Gastrocnemius medialis (tissue), 4 donors: ENCODE measurements around the gene ADAMTS20.

ENCODE experiments used
- CTCF ChIP-seq, 5 experiments: fragments of 450-650 bp in 3 of 5; fragments of 200-600 bp in 2 of 5; sonication (generic) in 2 of 5; IDR thresholded peaks in 4 of 5; conservative IDR thresholded peaks in 1 of 5; 1 replicate in 4 of 5; 2 replicates in 1 of 5; pipeline ENCODE4 v1.5.1; 2016 to 2019; ENCODE audit warnings: antibody characterized with exemption in 5 of 5, mild to moderate bottlenecking in 3 of 5, moderate library complexity in 3 of 5
- POLR2A ChIP-seq, 2 donors: fragments of 450-650 bp; IDR thresholded peaks; one replicate each; pipeline ENCODE4 v1.6.1; 2017; ENCODE audit warnings: antibody characterized with exemption in 2 of 2, mild to moderate bottlenecking in 2 of 2, moderate library complexity in 2 of 2

GRCh38 chr12:43347026-43347425 lies 205.0 kb downstream of the ADAMTS20 start:
- TF ChIP-seq CTCF (IDR thresholded peaks at IDR 0.05 in 4 of 5, conservative IDR thresholded peaks at IDR 0.05 in 1 of 5) = no peak
- no peak for TF ChIP-seq POLR2A (IDR thresholded peaks at IDR 0.05)
